ENCODE results near the gene PCBP3.
"Not testable (repeated sequence)": the region's sequence is repeated elsewhere in the genome, so short reads cannot be mapped to it uniquely, and the experiment has no call there.

The PCBP3 gene

GRCh38 chr21:45844181-45844580, 200.7 kb downstream of the PCBP3 start:
- DNase-seq (ENCODE audit: low read depth in 2 of 2) = no peak

- no peak for DNase-seq (ENCODE audit: low read depth in 2 of 2)
Measured at GRCh38 chr21:45845063-45845769, 201.7 kb downstream of the PCBP3 start.

GRCh38 chr21:45845770-45846090, 202.2 kb downstream of the PCBP3 start:
- no peak for DNase-seq (ENCODE audit: low read depth in 2 of 2)

GRCh38 chr21:45846373-45847160, 203.0 kb downstream of the PCBP3 start:
- DNase-seq (ENCODE audit: low read depth in 2 of 2) = no peak

GRCh38 chr21:45847870-45848269, 204.3 kb downstream of the PCBP3 start:
- DNase-seq (ENCODE audit: low read depth in 2 of 2) = no peak

GRCh38 chr21:45848331-45848730, 204.8 kb downstream of the PCBP3 start:
- no peak for DNase-seq (ENCODE audit: low read depth in 2 of 2)

GRCh38 chr21:45848805-45849204, 205.3 kb downstream of the PCBP3 start:
- DNase-seq (ENCODE audit: low read depth in 2 of 2) = no peak

GRCh38 chr21:45849651-45850050, 206.1 kb downstream of the PCBP3 start:
- no peak for DNase-seq (ENCODE audit: low read depth in 2 of 2)

- DNase-seq (ENCODE audit: low read depth in 2 of 2) = no peak
Measured at GRCh38 chr21:45850181-45850580, 206.7 kb downstream of the PCBP3 start.

- DNase-seq (ENCODE audit: low read depth in 2 of 2) = not testable (repeated sequence)
Measured at GRCh38 chr21:45852386-45852785, 208.9 kb downstream of the PCBP3 start.

GRCh38 chr21:45852886-45853400, 209.4 kb downstream of the PCBP3 start:
- no peak for DNase-seq (ENCODE audit: low read depth in 2 of 2)

- no peak for DNase-seq (ENCODE audit: low read depth in 2 of 2)
Measured at GRCh38 chr21:45853703-45854342, 210.3 kb downstream of the PCBP3 start.

GRCh38 chr21:45854690-45855247, 211.2 kb downstream of the PCBP3 start:
- DNase-seq (ENCODE audit: low read depth in 2 of 2) = no peak

- no peak for DNase-seq (ENCODE audit: low read depth in 2 of 2)
Measured at GRCh38 chr21:45855248-45855811, 211.8 kb downstream of the PCBP3 start.

GRCh38 chr21:45856442-45856841, 212.9 kb downstream of the PCBP3 start:
- no peak for DNase-seq (ENCODE audit: low read depth in 2 of 2)

GRCh38 chr21:45856906-45857305, 213.4 kb downstream of the PCBP3 start:
- no peak for DNase-seq (ENCODE audit: low read depth in 2 of 2)

GRCh38 chr21:45857761-45858160, 214.2 kb downstream of the PCBP3 start:
- no peak for DNase-seq (ENCODE audit: low read depth in 2 of 2)

- DNase-seq (ENCODE audit: low read depth in 2 of 2) = no peak
Measured at GRCh38 chr21:45858180-45858579, 214.7 kb downstream of the PCBP3 start.

GRCh38 chr21:45859041-45859761, 215.7 kb downstream of the PCBP3 start:
- DNase-seq (ENCODE audit: low read depth in 2 of 2) = no peak

GRCh38 chr21:45859762-45860357, 216.3 kb downstream of the PCBP3 start:
- DNase-seq (ENCODE audit: low read depth in 2 of 2) = no peak

Data from activated CD8-positive, alpha-beta memory T cell treated with anti-CD3 and anti-CD28 coated beads for 4 hours (primary cell).